GM18951 (cell line): Measurements from ENCODE around the gene INTS15.
A peak's percentile ranks its signal among the peaks of the same experiment; 100 is the strongest.

Source experiments
- POLR2A ChIP-seq: IDR thresholded peaks from 4 replicates; pipeline ENCODE4 v1.6.1; 2011; ENCODE audit warnings: mild to moderate bottlenecking; ENCODE audit not compliant: insufficient read length, insufficient read depth; ENCODE audit errors: extremely low read depth
- in situ Hi-C: fragments of 300-500 bp; cut with MboI; formaldehyde crosslinking; loops from one replicate; pipeline ENCODE4 v1.12.0; 2022; ENCODE audit warnings: low sequenced_read_pairs, mixed read lengths, inconsistent platforms; ENCODE audit not compliant: unreplicated experiment

Gene INTS15

GRCh38 chr7:6589829-6590644 is at the start of gene INTS15:
Gene INTS15, plus strand, starts transcription at chr7:6590021. Its CDS starts 263 bp downstream, at chr7:6590284.
- in situ Hi-C loops: no loop called here
- TF ChIP-seq POLR2A: peak; percentile 97

GRCh38 chr7:6542368-6542767 is 47.5 kb upstream of the INTS15 start:
- in situ Hi-C loops: no loop called here
- no peak for TF ChIP-seq POLR2A

- in situ Hi-C loops: no loop called here
- no peak for TF ChIP-seq POLR2A
Measured at GRCh38 chr7:6545398-6546126, 44.3 kb upstream of the INTS15 start.

DNA sequence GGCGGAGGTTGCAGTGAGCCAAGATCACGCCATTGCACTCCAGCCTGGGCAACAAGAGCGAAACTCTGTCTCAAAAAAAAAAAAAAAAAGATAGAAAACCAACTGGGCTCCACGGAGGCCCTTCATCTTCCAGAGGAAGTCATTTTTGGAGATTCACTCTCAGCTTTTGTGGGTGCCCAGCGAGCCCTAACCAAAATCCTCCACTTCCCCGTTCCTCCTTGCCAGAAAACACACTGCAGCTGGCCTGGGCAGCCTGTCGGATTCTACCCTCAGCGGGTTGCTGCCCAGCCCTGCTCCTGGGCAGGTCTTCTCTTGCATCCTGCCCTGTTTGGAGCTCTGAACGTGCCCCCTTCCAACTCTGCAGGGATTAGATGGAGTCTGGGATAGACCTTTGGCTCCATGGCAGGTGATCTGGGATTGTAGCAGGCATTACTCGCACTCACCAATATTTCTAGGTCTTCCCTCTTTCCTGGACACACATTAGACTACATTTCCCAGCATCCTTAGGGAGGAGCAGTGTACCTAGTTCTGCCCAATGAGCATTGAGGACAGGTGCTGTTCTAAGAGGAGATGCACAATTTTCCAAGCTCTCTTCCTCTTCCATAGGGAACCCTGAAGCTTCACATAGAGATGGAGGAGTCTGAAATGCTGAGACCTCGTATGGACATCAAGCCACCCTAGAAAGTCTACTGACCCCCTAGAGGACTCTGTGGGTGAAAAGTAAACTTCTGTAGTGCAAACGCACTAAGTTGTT is 43.1 kb upstream of the INTS15 start:
- in situ Hi-C loops: no loop called here
- TF ChIP-seq POLR2A: no peak

GRCh38 chr7:6547400-6547799 is 42.4 kb upstream of the INTS15 start:
- TF ChIP-seq POLR2A: no peak
- in situ Hi-C loops: no loop called here

- no peak for TF ChIP-seq POLR2A
- in situ Hi-C loops: no loop called here
Measured at GRCh38 chr7:6551016-6551511, 38.8 kb upstream of the INTS15 start, which contains the start of gene GRID2IP. Gene GRID2IP, minus strand, starts transcription at chr7:6551461. Its CDS starts 25 bp downstream, at chr7:6551436.

DNA sequence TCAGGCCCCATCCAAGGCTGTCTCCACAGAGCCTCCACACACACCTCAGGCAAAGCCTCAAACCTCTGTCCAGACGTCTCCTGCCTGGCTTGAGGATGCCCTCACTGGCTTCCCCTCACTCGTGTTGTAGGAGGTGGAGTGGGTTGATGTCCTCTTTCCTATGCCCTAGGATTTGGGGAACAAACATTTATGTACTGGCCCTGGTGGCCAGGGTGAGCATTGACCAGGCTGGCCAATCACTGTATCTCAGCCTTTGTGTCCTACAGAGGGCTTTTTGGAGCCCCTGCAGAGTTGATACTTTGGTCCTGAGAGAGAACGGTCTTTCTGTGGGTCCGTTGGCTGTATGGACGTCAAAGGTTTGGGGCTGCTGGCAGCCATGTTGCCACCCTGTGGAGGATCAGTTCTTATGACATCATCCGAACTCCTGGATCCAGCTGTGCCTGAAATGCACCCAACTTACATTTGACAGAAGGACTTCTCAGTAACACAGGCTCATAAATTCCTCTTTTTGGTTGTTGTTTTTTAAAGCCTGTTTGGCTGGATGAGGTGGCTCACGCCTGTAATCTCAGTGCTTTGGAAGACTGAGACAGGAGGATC is 36.3 kb upstream of the INTS15 start:
- no peak for TF ChIP-seq POLR2A
- in situ Hi-C loops: no loop called here

DNA sequence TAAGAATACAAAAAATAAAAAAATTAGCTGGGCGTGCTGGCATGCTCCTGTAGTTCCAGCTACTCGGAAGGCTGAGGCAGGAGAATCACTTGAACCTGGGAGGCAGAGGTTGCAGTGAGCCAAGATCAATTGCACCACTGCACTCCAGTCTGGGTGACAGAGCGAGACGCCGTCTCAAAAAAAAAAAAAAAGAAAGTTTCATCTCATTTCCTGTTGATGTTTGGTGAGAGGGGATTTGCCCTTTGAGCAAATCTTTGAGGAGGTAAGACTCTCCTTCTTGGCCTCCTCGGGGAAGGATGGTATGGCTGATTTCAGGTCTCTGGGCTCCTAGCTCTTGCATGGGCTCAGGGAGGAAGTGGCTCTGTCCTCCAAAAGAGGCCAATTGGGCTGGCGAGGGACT is 35.0 kb upstream of the INTS15 start:
- in situ Hi-C loops: no loop called here
- no peak for TF ChIP-seq POLR2A

DNA sequence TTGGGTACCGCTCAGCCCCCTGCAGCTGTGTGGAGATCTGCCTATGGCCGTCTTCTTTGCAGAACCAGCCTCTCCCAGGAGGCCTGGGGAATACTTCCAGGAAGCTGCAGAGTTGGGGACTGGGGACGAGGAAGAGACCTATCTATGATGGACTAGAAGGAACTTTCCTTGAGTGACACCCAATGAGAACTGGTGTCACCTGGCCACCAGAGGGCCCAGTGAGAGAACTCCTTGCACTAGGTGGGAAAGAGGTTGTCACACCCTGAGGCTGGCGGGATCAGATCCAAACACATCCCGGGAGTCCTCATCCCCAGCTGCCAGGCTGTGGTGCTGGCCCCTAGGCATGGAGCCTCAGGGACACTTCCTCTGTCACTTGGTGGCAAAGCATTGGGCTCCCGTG is 33.6 kb upstream of the INTS15 start:
- no peak for TF ChIP-seq POLR2A
- in situ Hi-C loops: no loop called here

- TF ChIP-seq POLR2A: no peak
- in situ Hi-C loops: no loop called here
Measured at GRCh38 chr7:6558837-6559236, 31.0 kb upstream of the INTS15 start.

- TF ChIP-seq POLR2A: no peak
Measured at GRCh38 chr7:6559896-6560295, 29.9 kb upstream of the INTS15 start.

DNA sequence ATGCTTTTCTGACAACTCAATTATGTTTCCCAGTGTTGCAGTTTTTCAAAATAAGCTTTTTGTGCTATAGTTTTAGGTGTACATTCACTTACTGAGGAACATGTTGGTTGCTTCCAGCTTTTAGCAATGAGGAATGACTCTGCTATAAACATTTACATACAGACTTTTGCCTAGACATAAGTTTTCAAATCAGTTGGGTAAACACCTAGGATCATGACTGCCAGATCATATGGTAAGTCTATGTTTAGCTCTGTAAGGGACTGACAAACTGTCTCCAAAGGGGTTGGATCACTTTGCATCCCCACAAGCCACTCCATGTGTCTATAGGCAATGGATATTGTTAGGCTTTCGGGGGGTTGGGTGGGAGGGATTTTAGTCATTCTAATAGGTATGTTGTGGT is 27.7 kb upstream of the INTS15 start:
- in situ Hi-C loops: no loop called here
- TF ChIP-seq POLR2A: no peak

More at GRCh38 chr7:6559896-6560295, 29.9 kb upstream of the INTS15 start:
- in situ Hi-C loops: no loop called here

DNA sequence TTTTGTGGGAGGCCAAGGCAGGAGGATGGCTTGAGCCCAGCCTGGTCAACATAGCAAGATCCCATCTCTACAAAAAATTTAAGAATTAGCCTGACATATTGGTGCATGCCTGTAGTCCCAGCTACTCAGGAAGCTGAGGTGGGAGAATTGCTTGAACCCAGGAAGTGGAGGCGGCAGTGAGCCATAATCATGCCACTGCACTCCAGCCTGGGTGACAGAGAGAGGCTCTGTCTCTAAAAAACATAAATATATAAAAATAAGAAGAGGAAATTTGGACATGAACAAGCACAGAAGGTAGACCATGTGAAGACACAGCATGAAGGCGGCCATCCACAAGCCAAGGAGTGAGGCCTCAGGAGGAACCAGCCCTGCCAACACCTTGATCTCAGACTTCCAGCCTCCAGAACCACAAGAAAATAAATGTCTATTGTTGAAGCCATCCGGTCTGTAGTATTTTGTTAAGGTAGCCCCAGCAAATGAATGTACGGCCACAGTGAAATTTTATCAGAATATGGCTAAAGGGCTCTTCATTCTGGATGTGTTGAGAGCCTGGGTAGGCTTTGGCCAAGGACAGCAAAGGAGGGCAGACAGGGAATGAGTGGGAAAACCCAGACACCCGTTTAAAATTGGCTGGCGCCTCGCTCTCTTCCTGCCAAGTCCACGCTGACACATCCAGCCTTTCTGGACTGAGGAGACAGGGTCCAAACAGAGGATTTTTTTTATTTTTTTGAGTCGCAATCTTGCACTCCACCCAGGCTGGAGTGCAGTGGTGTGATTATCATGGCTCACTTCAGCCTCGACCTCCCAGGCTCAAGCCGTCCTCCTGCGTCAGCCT is 25.7 kb upstream of the INTS15 start:
- in situ Hi-C loops: no loop called here
- TF ChIP-seq POLR2A: no peak
